HCT116 (cell line): Measurements from ENCODE around the gene OS9.

Experiments used
- EZH2 ChIP-seq: fragments of 200-600 bp; sonication (generic); IDR thresholded peaks from 2 replicates; pipeline ENCODE4 v1.6.1; 2017; ENCODE audit warnings: antibody characterized with exemption, mixed run types
- MAX ChIP-seq: IDR thresholded peaks from 2 replicates; pipeline ENCODE4 v1.6.1; 2012
- POLR2AphosphoS5 ChIP-seq: IDR thresholded peaks from 2 replicates; pipeline ENCODE4 v1.6.1; 2011; ENCODE audit warnings: mild to moderate bottlenecking, low read depth, low read length, moderate library complexity
- REST ChIP-seq: IDR thresholded peaks from 2 replicates; pipeline ENCODE4 v1.6.1; 2012; ENCODE audit warnings: low read depth
- SIN3A ChIP-seq: IDR thresholded peaks from 2 replicates; pipeline ENCODE4 v1.6.1; 2012; ENCODE audit warnings: low read depth
- YY1 ChIP-seq: IDR thresholded peaks from 2 replicates; pipeline ENCODE4 v1.6.1; 2011; ENCODE audit warnings: low read length, low read depth, moderate library complexity, mild to moderate bottlenecking; ENCODE audit not compliant: insufficient replicate concordance; ENCODE audit errors: extremely low read depth
- ZFX ChIP-seq: fragments of 450-650 bp; IDR thresholded peaks from 2 replicates; pipeline ENCODE4 v1.6.1; 2017
- TF ChIP-seq, protein P1 (sequence below), 3 experiments: fragments of 200-600 bp in 1 of 3; sonication (generic) in 1 of 3; IDR thresholded peaks in 2 of 3; conservative IDR thresholded peaks in 1 of 3; 2 replicates each; pipeline ENCODE4 v1.5.1; 2012 to 2017; ENCODE audit warnings: low read depth in 2 of 3, low read length in 2 of 3, antibody characterized with exemption in 1 of 3, borderline replicate concordance in 1 of 3, control low read depth in 1 of 3, mild to moderate bottlenecking in 1 of 3, mixed read lengths in 1 of 3, mixed run types in 1 of 3, moderate library complexity in 1 of 3; ENCODE audit not compliant: insufficient read depth in 1 of 3

DNA sequence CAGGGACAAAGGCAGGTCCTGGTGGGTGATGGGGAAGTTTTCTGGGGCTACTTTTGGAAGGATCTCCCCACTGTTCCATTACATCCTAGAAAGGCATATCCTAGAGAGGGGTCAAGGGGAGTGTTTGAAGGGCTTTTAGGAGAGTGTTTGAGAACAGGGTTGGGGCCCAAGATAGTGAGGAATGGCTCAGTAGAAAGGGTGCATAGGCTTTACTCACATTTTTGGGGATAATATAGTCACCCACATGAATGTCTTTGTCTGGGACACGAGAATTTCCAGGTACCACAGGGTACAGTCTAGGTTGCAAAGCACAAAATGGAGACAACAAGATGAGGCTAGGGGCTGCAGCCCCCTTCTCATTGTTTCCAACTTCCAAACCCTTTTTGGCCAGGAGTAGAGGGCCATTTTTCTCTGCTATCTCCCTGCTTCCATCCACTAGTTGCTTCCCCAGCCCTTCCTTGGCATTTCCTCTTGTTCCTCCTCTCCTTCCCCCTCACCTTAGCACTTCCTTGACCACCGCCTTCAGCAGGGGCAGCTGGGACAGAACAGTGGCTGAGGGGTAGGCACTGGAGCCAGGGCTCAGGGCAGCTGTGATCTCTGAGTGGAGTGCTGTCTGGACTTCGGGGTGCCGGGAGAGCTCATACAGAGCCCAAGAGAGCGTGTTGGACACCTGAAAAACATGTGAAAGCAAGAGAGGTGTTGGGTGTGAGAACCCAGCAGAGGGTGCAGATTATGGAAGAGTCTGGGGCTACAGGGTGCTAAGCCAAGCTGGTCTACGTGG is 70.1 kb downstream of the OS9 start:
- TF ChIP-seq REST = no peak
- TF ChIP-seq ZFX = no peak
- TF ChIP-seq YY1 = no peak
- no peak for TF ChIP-seq SIN3A
- no peak for TF ChIP-seq POLR2AphosphoS5
- TF ChIP-seq, protein P1, sequence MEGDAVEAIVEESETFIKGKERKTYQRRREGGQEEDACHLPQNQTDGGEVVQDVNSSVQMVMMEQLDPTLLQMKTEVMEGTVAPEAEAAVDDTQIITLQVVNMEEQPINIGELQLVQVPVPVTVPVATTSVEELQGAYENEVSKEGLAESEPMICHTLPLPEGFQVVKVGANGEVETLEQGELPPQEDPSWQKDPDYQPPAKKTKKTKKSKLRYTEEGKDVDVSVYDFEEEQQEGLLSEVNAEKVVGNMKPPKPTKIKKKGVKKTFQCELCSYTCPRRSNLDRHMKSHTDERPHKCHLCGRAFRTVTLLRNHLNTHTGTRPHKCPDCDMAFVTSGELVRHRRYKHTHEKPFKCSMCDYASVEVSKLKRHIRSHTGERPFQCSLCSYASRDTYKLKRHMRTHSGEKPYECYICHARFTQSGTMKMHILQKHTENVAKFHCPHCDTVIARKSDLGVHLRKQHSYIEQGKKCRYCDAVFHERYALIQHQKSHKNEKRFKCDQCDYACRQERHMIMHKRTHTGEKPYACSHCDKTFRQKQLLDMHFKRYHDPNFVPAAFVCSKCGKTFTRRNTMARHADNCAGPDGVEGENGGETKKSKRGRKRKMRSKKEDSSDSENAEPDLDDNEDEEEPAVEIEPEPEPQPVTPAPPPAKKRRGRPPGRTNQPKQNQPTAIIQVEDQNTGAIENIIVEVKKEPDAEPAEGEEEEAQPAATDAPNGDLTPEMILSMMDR (IDR thresholded peaks at IDR 0.05 in 2 of 3, conservative IDR thresholded peaks at IDR 0.05 in 1 of 3; ENCODE audit: borderline replicate concordance in 1 of 3, insufficient read depth in 1 of 3, low read depth in 2 of 3, low read length in 2 of 3) = no peak
- no peak for TF ChIP-seq EZH2
- no peak for TF ChIP-seq MAX
